HCT116 (cell line): ENCODE results near the gene RNF112.

ENCODE experiments used
- MAX ChIP-seq: IDR thresholded peaks from 2 replicates; pipeline ENCODE4 v1.6.1; 2012
- POLR2A ChIP-seq: IDR thresholded peaks from 2 replicates; pipeline ENCODE4 v1.7.0; 2011; ENCODE audit warnings: borderline replicate concordance; ENCODE audit not compliant: insufficient read depth, insufficient read length; ENCODE audit errors: extremely low read depth
- REST ChIP-seq: IDR thresholded peaks from 2 replicates; pipeline ENCODE4 v1.6.1; 2012; ENCODE audit warnings: low read depth

- no peak for TF ChIP-seq POLR2A
- TF ChIP-seq REST: no peak
- TF ChIP-seq MAX: no peak
Measured at GRCh38 chr17:19418251-19418992, 7.4 kb downstream of the RNF112 start.
